ENCODE measurements around the gene BLTP3A. TPM values are rescaled to one million over a fixed set of nuclear protein-coding genes. Genes with fewer than 3 reads are reported as not detected.
"Not testable (repeated sequence)": the region's sequence is repeated elsewhere in the genome, so short reads cannot be mapped to it uniquely, and the experiment has no call there.

The BLTP3A gene
- polyA plus RNA-seq, 3 donors: 13.2 to 14.2 (median 14.0) TPM

GRCh38 chr6:34788111-34788510 is 3.8 kb upstream of the BLTP3A start:
- DNase-seq (ENCODE audit: low read depth in 3 of 3, low spot score in 2 of 3): no peak

GRCh38 chr6:34791164-34791700 is 651 bp upstream of the BLTP3A start:
- peak in 2 of 3 donors; percentile 20 to 29 for DNase-seq (ENCODE audit: low read depth in 3 of 3, low spot score in 2 of 3)

DNA sequence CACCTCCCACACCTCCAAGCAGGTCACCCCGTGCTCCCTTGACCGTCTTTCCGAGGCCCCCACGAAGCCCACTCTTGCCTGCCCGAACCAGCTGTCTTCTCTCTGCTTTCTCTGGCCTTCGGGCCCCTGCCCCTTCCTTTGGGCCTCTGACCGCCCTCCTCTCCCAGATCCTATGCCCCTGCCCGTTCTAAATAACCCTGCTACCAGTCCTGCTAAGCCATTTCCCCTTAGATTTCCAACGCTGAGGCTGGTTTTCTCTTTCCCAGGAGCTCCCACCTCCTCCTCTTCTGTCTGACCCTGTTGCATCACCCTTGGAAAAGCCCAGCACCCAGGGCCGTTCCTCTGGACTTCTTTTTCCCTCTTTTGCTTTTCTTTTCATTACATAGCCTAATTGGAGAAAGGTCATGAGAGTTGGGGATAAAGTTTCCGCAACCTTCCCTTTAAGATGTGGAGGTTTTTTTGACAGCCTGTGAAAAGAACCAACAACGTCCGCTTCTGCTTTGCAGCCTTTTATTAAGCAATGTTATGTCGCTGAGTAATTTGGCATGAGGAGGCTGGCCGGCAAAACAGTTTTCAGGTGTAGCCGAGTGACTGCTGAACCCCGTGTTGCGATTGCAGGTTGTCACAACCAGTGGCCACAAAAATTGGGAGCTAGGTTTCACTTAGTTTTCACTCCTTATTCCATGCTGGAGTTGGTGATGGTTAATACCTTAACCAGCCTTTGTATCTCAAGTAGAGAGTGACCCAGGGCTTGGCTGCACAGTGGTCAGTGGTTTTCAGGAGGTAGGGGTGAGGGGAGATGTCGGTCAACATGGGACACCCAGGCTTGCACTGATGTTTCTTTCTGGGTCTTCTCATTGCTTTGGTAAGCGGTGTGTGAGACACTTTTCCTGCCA is 970 bp downstream of the BLTP3A start:
- peak; percentile 13 to 31 (median 30) for DNase-seq (ENCODE audit: low read depth in 3 of 3, low spot score in 2 of 3)

DNA sequence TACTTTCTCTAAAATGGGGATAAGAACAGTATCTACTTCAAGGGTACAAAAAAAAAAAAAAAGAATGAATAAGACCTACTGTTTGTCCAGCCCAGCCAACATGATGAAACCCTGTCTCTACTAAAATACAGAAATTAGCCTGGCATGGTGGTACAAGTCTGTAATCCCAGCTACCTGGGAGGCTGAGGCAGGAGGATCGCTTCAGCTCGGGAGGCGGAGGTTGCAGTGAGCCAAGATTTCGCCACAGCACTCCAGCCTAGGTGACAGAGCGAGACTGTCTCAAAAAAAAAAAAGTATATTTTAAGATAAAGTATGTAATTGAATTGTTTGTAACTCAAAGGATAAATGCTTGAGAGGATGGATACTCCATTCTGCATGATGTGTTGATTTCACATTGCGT is 2.0 kb downstream of the BLTP3A start:
- no peak for DNase-seq (ENCODE audit: low read depth in 3 of 3, low spot score in 2 of 3)

DNA sequence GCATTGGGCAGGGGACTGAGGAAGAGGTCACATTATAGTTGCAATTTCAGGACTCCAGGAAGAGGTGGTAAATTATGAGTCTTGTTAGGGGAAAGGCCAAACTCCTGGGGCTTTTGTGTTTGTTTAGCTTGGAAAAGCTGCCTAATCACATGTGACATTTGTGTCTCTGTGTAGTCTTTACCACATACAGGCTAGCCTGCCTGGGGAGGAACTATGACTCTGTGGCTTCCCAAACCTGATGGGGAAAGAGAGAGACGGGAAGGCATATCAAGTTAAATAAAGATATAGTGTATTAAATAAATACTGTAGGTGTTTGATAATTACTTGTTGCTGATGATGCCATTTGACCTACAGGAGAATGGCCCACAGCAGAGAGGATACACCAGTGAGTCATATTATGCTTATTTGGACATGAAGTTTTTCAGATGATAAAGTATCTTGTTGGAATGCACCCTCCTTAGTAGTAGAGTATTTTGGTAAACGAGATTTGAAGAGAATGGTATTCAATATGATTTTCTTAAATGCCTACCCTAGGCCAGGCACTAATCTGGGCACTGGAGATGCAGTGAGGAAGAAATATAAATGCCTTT is 4.0 kb downstream of the BLTP3A start:
- no peak for DNase-seq (ENCODE audit: low read depth in 3 of 3, low spot score in 2 of 3)

DNA sequence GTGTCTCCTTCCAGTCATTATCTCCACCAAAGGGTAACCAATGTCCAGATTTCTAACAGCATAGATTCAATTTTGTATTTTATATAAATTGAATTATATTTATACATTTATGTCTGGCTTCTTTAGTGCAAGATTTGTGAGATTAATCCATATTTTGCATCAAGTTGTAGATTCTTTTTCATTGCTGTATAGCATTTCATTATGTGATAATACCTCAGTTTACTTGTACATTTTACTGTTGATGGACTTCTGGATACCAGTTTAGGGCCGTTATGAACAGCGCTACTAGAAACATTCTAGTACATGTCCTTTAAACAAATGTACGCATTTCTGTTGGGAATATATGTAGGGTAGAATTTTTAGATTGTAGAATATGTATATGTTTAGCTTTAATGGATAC is 6.2 kb downstream of the BLTP3A start:
- no peak for DNase-seq (ENCODE audit: low read depth in 3 of 3, low spot score in 2 of 3)

GRCh38 chr6:34799547-34799946 is 7.7 kb downstream of the BLTP3A start:
- DNase-seq (ENCODE audit: low read depth in 3 of 3, low spot score in 2 of 3): no peak

DNA sequence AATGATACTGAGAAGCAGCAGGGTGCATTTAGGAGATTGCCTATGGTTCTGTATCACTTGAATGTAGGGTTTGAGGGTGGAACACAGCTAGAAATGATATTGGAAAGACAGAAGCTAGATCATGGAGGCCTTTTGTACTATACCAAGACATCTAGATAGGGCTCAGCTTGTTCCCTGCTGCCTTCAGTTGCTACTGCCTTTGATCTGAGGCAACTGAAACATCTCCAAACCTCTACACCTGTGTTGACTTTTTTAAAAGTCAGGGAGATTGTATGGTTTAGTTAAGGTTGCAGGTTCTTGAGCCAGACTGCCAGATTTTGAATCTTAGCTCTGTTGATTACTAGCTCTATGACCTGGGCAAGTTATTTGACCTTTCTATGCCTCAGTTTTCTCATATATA is 12.7 kb downstream of the BLTP3A start:
- DNase-seq (ENCODE audit: low read depth in 3 of 3, low spot score in 2 of 3): no peak

GRCh38 chr6:34805074-34805473 is 13.2 kb downstream of the BLTP3A start:
- not testable (repeated sequence) for DNase-seq (ENCODE audit: low read depth in 3 of 3, low spot score in 2 of 3)

- no peak for DNase-seq (ENCODE audit: low read depth in 3 of 3, low spot score in 2 of 3)
Measured at GRCh38 chr6:34806738-34807453, 15.0 kb downstream of the BLTP3A start.

DNA sequence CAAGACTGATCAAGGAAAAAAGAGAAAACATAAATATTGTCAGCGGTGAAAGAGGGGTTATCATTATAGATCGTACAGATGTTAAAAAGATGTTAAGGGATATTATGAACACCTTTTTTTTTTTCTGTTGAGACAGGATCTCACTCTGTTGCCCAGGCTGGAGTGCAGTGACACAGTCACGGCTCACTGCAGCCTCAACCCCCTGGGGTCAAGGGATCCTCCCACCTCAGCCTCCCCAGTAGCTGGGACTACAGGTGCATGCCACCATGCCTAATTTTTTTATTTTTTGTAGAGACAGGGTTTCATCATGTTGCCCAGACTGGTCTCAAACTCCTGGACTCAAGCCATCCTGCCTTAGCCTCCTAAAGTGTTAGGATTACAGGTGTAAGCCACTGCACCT is 16.6 kb downstream of the BLTP3A start:
- not testable (repeated sequence) for DNase-seq (ENCODE audit: low read depth in 3 of 3, low spot score in 2 of 3)

- DNase-seq (ENCODE audit: low read depth in 3 of 3, low spot score in 2 of 3): not testable (repeated sequence)
Measured at GRCh38 chr6:34809419-34809818, 17.5 kb downstream of the BLTP3A start.

DNA sequence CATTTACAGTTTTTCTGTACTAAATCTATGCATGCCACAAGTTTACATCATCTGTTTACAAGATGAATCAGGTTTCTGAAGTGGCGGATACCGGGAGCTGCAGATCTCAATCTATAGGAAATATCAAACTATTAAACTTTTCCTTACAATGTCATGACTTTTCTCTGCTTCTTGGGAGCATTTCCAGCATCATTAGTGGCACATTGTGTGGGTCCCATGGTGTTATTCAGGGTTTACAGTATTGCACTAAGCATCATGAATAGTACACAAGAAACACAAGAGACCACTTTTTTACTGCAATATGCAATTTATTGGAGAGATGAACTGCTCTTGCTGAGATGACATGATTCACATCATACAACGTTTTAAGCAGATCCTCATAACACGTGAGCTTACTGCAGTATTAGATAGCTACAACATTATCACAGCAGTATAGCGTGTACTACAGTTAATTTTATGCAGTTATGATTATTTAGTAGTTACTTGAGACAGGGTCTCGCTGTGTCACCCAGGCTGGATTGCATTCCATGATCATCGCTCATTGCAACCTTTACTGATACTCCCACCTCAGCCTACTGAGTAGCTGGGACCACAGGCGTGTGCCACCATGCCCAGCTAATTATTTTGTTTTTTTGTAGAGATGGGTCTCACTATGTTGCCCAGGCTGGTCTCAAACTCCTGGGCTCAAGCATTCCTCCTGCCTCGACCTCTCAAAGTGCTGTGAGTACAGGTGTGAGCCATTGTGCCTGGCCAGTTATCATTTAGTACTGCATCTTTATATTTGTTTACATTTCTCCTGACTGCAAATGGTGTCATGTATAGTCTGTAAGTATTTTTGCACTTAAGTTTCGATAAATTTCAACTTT is 18.4 kb downstream of the BLTP3A start:
- DNase-seq (ENCODE audit: low read depth in 3 of 3, low spot score in 2 of 3): no peak

GRCh38 chr6:34810936-34811632 is 19.2 kb downstream of the BLTP3A start:
- DNase-seq (ENCODE audit: low read depth in 3 of 3, low spot score in 2 of 3): no peak

DNA sequence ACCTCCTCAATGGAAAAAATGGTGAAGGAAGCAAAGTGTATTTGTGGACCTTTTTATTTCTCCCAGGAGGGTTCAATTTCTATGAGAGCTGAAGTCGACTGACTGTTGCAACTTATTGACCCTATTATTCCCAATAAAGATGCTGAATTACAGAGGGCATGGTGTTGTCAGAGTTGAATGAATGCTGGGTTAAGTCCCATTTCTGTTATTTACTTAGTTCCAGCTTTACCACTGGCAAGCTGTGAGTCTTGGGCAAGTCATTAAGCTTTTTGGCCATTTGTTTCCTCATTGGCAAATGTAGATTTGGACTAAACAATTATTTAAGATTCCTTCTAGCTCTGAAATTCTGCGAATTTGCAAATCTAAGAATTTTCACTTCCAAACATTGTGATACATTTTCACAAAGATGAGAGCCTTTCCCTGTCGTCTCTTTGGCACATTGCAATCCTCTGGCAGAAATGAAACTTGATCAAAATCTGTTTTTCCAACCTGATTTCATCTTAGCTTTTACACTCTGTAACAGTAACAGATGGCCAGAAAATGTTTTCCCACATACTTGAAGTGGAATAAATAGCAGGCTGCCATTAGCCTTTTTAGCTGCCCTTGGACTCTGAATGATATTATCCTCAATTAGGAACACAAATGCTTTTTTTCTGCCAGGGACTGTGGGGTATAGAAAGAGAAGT is 21.3 kb downstream of the BLTP3A start:
- DNase-seq (ENCODE audit: low read depth in 3 of 3, low spot score in 2 of 3): no peak

DNA sequence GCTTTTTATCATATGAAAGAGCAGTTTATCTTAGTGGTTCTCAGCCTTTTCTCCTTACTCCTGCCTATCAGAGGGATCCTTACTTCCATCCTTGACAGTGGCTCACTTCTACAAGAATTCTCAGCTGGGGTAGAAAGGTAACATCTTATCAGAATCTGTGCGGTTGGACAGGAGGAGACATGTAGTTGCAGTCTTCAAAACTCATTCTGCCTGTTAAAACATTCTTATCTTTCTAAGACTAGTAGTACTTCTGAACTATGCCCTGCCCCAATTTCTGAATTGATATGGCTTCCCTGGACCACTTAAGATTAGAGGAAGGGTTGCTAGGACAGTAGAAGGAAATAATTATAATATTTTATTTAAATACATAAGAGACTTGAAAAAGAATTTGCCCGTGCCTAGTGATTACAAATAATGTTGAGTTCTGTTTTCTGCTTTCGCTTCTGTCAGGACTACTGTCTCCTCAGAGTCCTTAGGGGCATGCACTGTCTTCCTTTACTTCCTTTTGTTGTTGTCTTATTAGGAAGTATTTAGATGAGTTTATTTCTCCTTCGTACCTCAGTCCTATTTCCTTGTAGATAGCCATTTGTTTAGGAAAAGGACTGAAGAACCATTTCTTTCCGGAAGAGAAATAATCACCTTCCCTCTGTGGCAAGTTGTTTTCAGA is 24.9 kb downstream of the BLTP3A start:
- no peak for DNase-seq (ENCODE audit: low read depth in 3 of 3, low spot score in 2 of 3)

DNA sequence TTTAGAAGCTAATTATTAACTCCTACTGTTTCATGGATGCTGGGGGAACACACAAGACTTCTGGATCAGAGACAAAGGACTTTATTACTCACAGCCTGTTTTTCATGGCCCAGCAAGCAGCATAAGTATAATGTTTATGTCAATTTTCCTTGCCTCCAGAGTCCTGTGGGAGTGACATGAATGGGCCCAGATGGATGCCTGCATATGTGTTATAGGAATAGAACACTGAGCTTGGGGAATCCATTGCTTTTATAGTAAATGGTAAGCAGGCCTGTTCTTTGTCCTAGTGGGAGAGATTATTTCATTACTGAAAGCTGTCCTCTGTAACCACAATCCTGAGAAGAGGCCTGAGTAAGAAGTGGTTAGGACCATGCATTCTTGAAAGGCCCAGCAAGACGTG is 25.6 kb downstream of the BLTP3A start:
- DNase-seq (ENCODE audit: low read depth in 3 of 3, low spot score in 2 of 3): no peak

DNA sequence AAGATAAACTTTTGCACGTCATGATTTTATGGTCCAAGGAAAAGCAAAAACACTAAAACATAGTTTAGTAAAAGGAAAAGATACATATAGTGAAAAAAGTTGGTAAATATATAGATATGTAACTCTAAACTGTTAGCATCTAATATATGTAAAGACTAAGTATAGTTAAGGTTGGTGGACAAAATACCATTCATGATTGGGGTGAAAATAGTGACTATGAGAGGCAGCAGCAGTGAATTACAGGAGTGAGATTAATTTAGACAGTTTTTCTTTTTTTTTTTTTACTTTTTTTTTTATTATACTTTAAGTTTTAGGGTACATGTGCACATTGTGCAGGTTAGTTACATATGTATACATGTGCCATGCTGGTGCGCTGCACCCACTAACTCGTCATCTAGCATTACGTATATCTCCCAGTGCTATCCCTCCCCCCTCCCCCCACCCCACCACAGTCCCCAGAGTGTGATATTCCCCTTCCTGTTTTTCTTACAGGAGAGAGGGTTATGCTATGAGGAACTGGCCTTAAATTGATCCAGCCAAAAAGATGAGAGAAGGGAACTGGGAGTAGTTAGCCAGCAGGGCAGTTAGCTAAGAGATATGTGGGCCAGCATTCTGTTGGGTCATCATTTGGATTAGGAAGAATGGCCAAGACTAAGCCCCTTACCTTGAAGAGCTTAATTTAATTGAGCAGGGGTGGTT is 27.1 kb downstream of the BLTP3A start:
- DNase-seq (ENCODE audit: low read depth in 3 of 3, low spot score in 2 of 3): not testable (repeated sequence)

All from right renal cortex interstitium (tissue), 3 donors.